Brain pericyte (primary cell): Measurements from ENCODE around the gene EPB41L2.
"Not testable (repeated sequence)": the region's sequence is repeated elsewhere in the genome, so short reads cannot be mapped to it uniquely, and the experiment has no call there.

Experiments
- DNase-seq: peaks from one replicate; pipeline ENCODE4 v3.0.0-alpha.2; 2012; ENCODE audit warnings: low read depth, low spot score

EPB41L2 gene

DNA sequence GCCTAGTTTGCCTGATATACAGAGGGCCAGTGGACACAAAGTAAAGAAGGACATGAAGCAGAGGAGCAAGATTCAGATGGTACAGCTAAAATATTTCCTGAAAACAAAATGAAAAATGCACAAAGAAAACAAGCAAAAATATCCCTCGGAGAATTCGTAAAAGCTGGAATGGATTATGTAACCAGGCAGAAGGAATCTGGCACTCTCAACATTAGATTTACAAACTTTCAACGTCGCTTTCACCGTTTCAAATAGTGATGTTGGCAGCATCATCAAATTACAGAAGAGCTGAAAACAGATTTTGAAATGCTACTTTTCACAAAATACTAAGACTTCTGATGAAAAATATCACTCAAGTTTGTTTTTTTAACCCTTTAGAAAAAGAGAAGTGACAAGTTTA is 224.1 kb downstream of the EPB41L2 start:
- no peak for DNase-seq

DNA sequence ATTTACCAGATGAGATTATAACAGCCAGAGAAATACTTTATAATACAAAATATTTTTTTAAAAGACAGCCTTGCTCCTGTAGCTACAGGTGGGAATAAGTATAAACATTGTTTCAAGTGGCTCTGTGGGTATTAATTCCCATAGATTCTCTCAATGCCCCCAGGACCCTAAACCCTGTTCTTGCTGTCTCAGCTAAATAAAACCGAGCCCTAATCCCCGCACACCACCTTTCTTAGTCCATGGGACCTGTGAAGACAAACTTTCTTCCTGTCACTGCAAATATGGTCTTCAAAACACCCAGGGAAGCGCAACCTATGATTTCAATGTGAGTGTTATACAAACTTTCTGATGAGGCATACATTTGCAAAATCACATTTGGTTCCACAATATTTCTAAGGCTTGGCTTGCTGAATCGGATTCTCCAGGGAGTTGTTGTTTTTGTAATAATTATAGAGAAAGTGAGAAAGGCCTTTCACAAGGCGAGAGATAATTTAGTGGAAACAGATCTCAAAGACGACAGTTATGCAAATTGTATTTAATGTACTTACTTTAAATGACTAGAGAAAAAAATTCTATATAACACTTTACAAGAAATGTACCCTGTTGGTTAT is 224.7 kb downstream of the EPB41L2 start:
- no peak for DNase-seq

GRCh38 chr6:130837067-130837466 is 226.0 kb downstream of the EPB41L2 start:
- no peak for DNase-seq

- no peak for DNase-seq
Observed at GRCh38 chr6:130836055-130836640, 226.9 kb downstream of the EPB41L2 start.

- DNase-seq = no peak
Observed at GRCh38 chr6:130834482-130835251, 228.4 kb downstream of the EPB41L2 start.

DNA sequence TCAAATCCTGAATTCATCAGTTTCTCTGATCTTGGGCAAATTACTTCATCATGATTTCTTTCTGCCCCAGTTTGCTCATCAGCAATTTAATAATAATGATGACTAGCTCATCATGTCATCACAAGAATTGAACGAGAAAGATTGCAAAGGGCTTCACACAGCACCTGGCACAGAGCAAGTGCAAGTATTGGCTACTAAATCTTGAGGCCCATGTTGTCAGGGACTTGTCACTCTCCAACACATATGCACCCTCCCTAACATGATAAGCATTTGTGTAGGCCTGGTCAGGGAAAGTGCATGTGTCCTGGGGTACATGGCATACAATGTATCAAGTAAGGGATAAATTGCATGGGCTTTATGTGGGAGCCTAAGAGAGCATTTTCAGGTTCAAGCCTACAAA is 229.5 kb downstream of the EPB41L2 start:
- DNase-seq = no peak

DNA sequence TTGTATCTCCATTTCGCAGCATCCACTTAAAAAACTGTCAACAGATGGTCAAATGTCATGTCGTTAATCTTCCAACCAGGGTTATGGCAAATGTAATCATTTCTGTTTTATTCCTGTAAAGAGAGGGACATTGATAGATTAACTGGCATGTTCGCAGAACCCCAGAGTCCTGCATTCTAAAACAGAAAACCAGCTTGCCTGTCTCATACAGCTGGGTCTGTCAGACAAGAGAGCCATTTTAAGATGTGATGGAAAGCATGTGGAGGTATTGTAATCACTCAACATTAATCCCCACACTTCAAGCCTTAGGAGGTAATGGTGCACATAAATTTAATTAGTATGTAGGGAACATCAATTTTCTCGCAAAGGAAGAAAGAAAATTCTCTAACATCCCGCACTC is 231.4 kb downstream of the EPB41L2 start:
- no peak for DNase-seq

DNA sequence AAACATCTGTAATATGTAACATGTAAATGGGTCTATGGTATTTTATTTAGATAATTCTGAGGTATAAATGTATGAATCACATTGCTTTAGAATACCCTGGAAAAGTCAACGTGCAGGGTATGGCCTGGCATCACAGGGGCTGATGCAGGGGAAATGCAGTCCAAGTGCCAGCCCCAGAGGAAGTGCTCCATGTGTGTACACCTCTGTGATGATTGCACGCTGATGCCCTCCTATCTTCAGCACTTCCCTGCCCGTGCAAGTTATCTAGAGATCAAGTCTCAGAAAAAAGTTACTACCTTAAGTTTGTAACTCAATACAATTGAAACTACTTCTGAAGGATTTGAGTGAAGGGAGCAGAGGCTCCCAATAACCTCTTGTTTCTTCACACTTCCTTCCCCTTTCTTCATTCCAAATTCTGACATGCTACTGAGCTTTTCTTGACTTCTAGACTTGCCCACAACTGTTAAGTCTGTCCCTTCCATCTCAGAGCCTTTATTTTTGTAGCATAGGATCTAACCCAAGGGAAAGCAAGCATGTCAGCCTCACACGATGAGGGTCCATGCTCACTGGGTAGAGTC is 233.6 kb downstream of the EPB41L2 start:
- no peak for DNase-seq

GRCh38 chr6:130827247-130828149 is 235.5 kb downstream of the EPB41L2 start, which contains the start of gene SMLR1:
SMLR1 (plus strand) TSS chr6:130827406; CDS start chr6:130827414, 8 bp downstream.
- DNase-seq = no peak

- DNase-seq = no peak
Observed at GRCh38 chr6:130826442-130827246, 236.4 kb downstream of the EPB41L2 start.

DNA sequence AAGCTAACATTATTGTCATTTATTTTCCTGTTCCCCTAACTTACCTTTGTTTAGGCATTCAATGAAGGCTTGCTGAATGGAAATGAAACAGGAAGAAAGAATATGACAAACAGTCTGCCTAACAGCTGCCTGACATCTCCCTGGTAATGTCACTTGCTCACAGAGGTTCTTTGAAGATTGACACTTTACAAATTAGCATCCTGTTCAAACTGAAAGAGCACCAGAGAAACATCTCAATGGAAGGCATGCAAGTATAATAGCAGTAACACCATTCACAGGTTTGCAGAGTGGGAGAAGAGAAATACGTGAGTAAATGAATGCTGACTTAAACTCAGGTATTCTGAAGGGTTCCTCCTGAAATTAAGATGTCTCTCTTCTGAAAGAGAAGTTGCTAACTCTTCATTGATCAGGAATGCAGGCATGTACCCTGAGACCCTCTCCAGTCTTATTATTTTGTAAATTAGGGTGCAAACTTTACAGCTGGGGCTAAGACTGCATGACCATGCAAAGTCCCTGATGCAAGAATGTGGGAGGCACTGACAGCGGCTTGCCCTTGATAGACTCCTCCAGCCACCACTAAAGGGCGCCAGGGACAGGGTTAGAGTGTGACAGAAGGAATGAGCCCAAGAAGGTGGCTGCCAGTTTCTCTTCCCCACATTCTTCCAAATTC is 237.1 kb downstream of the EPB41L2 start:
- no peak for DNase-seq

- DNase-seq = no peak
Observed at GRCh38 chr6:130824978-130825694, 237.9 kb downstream of the EPB41L2 start.

DNA sequence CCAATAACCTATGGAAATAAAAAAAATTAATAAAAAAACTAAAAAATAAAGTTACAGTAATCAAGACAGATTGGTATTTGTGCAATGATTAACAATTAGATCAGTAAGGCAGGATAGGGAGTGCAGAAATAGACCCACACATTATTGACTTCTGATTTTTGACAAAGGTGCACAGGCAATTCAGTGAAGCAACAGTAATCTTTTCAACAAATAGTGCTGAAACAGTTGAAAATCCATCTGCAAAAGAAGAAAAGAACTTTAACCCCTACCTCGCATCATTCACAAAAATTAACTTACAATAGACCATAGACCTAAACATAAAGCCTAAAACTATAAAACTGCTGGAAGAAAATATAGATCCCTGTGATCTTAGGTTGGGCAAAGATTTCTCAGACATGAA is 240.3 kb downstream of the EPB41L2 start:
- no peak for DNase-seq

DNA sequence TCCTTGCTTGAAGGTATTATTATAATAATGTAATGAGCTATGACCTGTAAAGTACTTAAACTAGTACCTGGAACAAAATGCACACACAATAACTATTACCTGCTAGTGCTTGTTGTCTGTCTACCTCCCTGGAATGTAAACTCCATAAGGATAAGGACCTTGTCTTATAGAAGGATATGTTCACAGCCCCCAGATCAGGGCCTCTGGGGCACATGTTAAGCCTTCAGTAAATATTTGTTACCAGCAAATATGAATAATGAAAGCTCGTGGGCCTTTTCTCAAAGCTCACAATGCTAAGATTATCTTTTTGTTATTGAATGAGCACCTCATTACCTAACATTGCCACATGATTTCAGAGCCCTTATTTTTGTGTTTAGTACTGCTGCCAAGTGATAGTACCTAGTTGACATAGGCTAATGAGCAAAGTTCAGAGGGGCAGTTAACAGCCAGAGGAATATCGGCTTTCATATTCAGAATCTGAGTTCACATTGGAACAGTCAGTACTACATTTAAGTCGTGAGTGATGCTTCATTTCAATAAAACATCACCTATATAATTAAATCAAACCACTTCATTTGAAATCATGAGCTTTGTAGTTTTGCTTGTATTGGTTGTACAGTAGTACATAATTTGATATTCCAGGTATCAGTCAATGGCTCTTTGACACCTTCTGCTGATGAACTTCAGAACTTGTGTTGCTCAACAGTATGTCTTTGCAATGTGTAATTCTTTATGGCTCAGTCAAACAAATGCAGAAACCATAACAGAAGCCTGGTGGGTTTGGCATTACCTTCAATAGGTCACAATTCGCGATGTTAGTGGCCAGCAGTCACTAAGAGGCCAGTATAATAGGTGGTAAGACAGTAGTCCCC is 247.6 kb downstream of the EPB41L2 start:
- DNase-seq = no peak

DNA sequence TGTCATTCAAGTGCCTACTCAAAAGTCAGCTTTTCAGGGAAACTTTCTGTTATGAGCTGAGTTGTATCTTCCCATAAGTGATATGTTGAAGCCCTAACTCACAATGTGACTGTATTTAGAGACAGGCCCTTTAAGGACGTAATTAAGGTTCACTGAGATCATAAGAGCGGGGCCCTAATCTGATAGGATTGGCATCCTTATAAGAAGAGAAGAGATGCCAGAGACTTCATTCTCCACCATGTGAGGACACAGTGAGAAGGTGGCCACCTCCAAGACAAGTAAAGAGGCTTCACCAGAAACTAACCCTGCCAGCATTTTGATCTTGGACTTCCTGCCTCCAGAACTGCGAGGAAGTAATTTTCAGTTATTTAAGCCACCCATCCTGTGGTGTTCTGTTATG is 248.5 kb downstream of the EPB41L2 start:
- DNase-seq = no peak

DNA sequence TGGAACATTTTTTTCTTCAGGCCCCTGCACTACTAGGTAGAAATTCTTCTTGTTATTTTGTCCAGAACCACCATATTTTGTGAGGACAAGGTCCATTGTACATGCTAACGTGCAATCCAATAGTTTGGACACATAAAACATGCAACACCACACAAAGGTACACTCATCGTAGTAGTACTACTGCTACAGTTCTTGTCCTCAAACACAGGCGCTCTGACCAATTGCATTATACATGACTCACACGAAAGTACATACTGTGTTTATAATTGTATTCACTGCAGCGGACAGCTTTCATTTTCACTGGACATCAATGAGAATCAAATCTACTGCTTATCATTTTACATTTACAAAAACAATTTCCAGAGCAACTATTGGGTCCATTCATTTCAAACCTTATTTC is 251.1 kb downstream of the EPB41L2 start:
- no peak for DNase-seq

DNA sequence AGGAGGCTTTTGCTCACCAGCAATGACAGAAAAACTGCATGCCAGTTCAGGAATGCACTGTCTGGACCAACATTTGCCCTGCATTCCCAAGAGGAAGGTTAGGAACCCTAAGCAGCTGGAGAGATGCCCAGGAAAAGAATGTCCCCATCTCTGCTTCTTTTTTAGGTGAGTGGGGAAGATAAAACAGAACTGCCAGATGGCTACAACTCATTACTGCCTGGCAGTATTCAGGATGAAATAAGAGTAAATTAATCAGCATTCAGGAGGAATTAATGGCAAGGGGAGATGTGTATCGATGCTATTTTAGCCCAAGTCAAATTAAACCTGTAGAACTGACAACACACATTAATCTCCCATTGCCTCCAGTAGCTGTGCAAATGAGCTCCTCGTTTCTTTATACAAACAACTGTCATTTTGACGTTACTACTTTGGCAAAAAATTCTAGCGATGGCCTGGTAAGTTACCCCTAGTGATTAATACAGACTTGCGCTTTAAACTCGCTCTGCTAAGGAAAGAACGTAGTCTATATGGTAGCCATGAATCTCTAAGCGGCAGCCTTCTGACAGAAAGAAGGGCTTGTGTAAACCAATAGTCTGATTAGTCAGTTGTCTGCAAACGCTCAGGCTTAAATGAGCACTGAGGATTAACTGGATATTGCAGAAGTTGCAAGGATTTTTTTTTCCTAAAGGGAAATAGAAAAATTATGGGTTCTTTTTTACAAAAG is 252.6 kb downstream of the EPB41L2 start:
- DNase-seq = no peak

- DNase-seq = not testable (repeated sequence)
Observed at GRCh38 chr6:130801368-130801767, 261.7 kb downstream of the EPB41L2 start.
